SIG-M5 treated with dmso at 0.1 percent for 504 hours (cell line): ENCODE results near the gene PLCD3.

ENCODE experiments used
- DNase-seq: peaks from one replicate; lab custom pipeline; 2025; ENCODE audit not compliant: unreplicated experiment; lab: John Stamatoyannopoulos, UW

Gene PLCD3, protein sequence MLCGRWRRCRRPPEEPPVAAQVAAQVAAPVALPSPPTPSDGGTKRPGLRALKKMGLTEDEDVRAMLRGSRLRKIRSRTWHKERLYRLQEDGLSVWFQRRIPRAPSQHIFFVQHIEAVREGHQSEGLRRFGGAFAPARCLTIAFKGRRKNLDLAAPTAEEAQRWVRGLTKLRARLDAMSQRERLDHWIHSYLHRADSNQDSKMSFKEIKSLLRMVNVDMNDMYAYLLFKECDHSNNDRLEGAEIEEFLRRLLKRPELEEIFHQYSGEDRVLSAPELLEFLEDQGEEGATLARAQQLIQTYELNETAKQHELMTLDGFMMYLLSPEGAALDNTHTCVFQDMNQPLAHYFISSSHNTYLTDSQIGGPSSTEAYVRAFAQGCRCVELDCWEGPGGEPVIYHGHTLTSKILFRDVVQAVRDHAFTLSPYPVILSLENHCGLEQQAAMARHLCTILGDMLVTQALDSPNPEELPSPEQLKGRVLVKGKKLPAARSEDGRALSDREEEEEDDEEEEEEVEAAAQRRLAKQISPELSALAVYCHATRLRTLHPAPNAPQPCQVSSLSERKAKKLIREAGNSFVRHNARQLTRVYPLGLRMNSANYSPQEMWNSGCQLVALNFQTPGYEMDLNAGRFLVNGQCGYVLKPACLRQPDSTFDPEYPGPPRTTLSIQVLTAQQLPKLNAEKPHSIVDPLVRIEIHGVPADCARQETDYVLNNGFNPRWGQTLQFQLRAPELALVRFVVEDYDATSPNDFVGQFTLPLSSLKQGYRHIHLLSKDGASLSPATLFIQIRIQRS

DNA sequence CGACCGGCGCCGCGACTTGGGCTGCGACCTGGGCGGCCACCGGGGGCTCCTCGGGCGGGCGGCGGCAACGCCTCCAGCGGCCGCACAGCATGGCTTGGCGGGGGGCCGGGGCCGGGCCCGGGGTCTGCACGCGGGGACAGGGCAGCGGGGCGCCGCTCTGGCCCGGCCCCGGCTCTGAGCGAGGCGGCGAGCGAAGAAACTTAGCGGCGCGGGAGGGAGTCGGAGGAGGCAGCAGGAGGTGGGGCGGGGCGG is at the start of gene PLCD3:
PLCD3 (minus strand) TSS at position 196 of the 252 bp plus-strand sequence; CDS start at position 91, 105 bp downstream.
- DNase-seq: no peak

DNA sequence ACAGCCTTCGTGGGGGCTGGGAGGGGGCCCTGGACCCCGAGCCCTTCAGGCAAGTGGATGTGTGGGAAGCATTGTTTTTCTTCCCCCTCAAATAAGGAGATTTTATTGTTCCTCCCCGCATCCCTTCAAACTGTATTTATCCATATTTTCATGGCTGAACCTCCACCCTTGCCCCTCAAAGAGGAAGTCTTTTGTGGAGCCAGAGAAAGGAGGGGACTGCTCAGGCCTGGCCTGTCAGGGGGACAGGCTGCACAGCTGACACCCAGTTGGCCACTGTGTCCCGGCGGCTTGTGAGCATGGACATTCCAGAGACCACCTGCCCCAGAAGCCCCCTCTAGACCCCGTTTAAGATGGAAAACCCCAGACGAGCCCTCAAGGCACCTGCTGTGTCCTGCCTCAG is 45.2 kb upstream of the PLCD3 start:
- DNase-seq: no peak

DNA sequence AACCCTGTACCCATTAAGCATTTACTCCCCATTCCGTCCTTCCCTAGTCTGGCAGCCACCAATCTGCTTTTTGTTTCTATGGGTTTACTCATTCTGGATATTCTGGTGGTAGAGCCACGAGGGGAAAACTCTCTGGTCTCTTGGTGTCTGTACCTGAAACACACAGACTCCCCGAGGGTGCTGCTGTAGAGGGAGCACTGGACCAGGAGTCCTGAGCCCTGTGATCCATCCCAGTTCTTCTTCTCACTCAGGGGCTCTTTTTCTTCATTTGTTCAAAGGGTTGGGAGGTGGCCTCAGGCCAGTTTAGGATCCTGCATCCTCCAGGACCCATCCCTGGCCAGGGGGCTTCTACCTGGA is 43.4 kb upstream of the PLCD3 start:
- no peak for DNase-seq

DNA sequence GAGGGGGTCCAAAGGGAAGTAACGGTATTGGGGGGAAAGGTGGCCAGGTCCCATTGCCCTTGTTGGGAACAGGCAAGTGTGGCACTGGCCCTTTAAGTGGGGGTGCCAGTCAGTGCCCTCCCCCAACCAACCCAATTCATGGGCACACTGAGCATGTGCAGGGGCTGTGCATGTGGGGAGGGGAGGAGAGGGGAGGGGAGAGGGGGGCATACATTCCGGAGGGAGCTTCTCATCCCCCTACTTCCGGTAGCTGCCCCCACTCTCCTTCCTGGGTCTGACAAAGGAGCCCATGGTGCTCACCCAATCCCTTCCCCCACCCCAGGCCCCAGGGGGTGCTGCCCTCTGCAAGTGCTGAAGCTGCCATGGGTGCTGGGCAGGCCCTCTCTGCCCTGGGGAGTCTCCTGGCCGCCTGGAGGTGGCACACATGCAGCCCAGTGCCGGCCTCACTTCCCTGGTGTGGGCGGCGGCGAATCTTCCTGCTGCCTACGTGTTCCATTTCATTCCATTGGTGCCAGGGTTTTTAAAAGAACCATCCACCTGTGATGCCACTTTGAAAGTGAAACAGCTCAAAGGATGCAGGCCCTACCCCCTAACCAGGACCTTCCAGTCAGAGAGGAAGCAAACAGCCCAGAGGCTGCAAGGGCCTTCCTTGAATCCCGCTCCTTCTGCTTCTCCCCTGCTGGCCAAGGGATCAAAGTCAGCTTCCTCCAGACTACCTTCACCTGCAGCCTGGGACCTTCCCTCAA is 40.4 kb upstream of the PLCD3 start:
- no peak for DNase-seq

DNA sequence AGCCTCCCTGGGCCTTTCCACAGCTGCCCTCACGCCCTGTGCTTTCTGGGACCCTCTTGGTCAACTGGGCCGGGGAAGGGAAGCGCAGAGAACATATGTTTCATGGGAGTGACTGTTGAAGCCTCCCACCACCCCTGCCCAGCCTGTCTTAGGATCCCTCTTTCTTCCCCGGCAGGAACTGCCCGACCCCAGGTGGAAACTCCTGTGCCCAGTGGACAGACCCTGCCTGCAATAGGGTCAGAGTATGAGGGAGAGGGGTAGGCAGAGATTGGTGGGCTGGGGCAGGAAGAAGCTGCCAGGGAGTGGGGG is 39.9 kb upstream of the PLCD3 start:
- DNase-seq: no peak

DNA sequence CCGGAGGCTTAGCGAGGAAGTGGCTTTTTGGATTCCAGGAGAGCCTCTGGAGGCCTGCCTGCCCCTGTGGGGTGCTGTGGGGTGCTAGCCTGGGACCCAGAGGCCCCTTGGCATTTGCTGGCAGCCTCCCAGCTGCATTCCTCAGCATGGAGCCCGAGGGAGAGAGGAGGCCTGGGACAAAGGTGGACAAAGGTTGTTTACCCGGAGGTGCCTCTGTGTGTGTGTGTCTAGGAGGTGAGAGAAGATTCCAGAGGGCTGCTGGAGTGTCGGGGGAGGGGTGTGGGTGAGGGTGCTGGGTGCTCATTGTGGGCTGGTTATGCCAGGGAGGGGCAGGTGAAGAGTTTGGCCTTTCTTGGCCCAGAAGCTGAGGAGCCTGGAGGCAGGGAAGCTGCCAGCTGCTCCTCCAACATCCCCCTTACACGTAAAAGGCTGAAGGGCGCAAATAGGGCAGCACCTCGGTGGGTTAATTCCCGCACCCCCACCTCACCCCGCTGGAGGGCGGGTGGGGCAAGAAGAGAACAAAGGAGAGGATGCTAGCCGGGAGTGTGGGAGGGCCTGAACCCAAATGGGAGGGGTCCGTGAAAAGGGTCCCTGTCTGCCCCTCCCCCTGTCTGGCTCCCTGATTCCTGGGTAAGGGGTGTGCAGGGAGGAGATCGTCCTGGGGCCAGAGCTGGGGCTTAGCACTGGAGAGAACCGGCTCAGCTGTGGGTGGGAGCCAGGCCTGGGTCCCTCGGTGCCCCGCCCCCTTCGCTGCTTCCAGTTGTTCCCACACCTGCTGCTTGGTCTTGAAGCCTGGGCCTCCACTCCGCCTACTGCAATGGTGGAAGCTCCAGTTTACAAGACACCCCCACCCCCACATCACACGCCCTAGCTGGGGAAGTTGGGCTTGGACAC is 39.3 kb upstream of the PLCD3 start:
- peak; percentile 37 for DNase-seq

DNA sequence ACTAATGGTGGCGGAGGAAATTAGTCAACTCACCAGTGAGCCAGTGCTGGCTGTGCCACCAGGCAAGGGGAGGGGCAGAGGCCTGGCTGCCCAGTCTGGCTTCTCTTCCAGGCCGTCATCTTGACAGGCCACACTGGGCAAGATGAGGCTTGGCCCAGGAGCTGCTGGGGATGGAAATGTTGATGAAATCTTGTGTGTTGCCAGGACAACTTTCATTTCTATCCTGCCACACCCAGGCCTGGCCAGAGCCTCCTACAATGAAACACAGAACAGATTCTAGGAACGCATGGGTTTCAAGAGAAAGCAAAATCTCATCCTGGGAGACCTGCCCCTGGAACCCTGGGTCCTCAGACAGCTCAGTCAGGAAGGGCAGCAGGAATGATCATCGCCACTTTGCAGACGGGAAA is 38.6 kb upstream of the PLCD3 start:
- DNase-seq: peak; percentile 62

DNA sequence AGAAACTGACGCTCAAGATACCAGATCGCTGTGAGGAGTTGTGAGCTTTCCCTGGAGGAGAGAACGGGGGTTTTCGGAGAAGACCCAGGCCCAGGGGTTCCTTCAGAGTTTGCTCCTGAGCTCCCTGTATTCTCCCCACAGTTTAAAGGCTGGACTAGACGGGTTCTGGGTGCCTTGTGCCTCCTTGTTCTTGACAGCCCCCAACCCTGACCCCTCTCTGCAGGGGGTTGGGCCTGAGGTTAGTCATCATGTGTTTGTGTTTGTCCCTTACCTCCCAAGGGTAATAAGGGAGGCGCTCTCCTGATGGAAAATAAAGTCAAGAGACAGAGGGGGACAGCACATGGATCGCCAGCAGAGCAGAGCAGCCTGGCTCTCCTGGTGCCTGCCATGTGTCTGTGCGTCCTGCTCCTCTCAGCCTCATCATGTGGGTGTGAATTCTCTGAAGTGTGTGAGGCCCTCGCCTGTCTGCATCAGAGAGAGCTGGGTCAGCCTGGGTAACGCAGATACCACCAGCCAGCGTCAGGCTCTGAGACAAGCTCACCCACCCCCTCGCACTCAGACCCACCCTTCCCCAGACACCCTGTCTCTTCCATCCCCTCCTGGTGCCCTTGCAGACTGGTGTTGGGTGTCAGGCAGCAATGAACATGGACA is 38.1 kb upstream of the PLCD3 start:
- no peak for DNase-seq

DNA sequence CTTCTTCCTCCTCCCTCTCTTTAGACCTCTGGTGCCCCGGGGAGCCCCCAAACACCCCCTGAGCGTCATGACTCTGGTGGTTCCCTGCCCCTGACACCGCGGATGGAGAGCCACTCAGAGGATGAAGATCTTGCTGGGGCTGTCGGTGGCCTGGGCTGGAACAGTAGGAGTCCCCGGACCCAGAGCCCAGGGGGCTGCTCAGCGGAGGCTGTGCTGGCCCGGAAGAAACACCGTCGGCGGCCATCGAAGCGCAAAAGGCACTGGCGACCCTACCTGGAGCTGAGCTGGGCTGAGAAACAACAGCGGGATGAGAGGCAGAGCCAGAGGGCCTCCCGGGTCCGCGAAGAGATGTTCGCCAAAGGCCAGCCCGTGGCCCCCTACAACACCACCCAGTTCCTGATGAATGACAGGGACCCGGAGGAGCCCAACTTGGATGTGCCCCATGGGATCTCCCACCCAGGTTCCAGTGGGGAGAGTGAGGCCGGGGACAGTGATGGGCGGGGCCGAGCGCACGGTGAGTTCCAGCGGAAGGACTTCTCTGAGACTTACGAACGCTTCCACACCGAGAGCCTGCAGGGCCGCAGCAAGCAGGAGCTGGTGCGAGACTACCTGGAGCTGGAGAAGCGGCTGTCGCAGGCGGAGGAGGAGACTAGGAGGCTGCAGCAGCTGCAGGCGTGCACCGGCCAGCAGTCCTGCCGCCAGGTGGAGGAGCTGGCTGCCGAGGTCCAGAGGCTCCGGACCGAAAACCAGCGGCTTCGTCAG is 36.9 kb upstream of the PLCD3 start:
- no peak for DNase-seq

DNA sequence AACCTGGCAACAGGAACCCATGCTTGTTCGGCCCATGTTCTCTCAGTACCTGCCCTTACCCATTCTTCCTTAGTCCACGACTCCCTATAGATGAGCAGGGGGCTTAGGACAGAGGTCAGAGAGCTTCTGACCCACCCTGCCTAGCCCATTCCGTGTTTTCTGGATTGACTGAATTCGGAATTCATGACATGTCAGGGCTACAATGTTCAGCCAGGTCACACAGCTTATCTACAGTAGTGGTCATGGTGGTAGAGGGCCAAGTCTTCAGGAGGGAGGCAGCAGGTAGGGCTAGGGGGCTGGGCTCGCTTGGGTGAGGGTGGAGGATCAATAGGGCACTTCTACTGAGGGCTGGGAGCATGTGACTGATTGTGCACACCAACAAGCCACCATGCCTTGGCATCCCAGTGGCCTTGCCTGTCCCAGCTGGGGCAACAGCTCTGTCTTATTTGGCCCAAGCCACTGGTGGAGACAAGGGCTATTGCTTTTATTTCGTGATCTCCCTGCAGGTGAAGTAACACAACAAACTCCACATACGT is 32.5 kb upstream of the PLCD3 start:
- no peak for DNase-seq

DNA sequence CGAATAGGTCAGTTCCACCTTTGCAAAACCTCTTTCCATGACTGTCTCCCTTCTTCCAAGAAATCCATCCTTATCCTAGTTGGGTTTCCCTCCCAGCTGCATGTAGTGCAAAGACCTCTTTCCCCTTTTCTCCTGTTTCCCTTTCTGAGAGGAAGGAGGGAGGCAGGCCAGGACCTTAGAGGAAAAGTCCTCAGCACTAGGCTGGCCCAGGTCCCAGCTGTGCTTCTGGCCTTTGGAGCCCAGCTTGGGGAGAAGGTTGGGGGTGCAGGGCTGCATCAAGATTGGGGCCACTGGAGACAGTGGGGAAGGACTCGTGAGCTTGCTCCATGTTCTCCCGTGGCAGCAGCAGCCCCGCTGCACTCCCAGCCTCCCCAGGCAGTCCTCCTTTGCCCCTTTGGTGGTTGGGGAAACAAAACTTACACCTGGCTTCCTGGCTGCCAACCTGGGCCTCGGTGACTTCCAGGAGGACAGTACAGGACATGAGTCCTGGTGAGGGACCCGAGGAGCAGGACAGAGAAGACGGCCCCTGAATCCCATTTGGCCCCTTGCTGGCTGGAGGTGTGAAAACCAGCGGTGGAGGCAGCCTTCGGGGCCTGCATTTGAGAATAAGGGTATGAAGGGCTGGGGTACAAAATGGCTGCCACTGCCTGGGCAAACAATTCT is 29.8 kb upstream of the PLCD3 start:
- no peak for DNase-seq

DNA sequence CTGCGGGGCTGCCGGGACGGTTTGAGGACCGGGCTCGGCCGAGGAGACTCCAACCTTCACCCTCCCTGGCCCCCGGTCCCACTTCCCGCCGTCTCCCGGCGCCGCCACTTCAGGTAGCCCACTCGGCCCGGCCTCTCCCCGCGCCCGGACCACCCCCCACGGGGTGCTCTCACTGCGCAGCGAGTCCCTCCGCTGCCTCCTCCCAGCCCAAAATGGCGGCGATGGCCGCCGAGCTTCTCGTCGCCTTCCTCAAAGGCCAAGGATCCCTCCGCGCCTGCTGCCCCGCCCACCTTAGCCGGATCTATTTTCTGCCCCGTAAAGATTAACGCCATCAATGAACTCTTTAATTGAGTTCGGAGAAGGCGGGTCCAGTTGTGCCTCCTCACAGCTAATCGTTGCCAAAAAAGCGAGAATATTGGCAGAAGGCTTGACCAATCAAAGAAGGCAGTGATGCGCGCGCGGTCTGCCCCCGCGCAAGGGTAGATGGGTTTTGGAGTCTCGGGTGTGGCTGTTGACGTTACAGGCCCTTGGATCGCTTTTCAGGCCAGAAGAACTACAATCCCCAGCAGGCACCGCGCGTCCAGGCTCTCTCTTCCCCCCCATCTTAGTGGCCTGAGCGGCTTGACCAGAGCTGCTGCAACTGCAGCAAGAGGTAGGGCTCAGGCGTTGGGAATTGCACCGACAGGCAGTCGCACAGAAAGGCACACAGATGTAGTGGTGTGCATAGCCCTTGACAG is 29.1 kb upstream of the PLCD3 start, which contains the start of gene HEXIM2:
HEXIM2 (plus strand) TSS at position 588 of the 737 bp plus-strand sequence. CDS start 919 bp downstream, outside the sequence.
- peak; percentile 99 for DNase-seq

DNA sequence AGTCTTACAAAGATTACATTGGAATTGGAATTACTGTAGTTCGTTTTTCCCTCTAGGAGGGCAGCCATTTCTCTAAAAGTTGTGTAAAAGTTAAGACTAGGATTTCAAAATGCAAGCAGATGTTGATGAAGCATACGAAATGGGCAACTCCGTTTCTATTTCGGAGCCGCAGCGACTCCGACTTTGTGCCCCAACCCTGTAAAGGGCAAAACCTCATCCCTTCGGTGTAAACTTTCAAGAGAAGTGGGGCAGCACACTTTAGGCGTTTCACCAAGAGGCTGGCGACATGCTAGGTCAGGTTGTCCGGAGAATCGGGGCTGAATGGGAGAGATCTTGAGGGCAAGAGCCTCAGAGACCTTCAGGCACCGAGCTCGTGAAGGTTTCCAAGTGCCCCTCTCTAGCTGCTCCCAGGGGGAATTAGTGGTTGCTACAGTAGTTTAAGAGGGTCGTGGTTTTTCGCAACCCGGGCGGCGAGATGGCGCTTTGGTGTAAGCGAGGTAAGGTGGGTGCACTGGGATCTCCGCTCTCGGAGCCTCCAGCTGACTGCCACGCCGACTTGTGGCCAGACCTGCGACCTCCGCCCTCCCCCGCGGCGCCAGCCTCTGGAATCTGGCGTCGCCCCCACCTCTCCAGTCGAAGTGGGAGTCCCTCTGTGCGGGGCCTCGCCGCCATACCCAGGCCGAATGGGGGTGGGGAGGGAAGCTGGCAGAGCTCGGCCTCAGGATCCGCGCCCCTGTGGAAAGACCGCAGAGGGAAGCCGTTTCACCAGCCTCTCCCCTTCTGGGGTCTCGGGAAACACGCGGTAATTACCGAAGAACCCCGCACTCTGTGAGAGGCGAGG is 28.4 kb upstream of the PLCD3 start:
- DNase-seq: peak; percentile 59

DNA sequence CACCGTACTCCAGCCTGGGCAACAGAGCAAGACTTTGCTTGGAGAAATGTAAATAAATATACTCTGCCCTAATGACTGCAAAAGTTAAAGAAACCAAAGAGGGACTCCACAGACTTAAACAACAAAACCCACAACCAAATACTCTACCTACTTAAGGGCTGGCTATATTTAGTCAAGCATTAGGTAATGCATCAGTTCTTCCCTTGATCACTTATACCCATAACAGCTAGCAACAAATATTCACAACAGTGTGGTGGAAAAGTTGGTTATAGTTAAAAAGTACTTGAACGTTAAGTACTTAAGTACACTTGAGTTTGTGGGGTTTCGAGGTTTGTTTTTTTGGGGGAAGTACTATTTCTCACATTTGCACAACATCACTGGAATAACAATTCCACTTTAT is 23.9 kb upstream of the PLCD3 start:
- DNase-seq: no peak

DNA sequence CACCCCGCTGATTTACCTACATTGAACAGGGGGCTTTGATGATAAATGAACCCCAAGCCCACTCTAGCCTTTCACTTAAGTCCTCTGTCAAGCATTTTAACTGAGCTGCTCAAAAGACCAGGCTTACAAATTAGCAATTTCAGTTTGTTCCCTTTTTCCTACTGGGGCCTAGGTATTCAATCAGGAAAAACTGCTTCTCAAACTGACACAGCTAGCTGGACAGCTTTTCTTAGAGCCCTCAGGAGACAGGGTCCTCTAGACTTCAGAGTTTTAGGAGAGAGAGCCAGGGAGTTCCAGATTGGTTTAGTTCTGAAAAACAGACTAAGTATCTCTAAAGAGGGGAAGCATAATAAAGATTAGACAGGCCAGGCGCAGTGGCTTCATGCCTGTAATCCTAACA is 23.2 kb upstream of the PLCD3 start:
- DNase-seq: no peak

DNA sequence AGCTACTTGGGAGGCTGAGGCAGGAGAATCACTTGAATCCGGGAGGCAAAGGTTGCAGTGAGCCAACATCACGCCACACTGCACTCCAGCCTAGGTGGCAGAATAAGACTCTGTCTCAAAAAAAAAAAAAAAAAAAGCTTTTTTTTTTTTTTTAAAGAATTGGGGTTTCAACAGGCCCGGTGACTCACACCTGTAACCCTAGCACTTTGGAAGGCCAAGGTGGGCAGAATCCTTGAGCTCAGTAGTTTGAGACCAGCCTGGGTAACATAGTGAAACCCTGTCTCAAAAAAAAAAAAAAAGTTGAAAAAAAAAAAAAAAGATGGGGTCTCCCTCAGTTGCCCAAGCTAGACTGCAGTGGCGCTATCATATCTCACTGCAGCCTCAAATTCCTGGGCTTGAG is 22.7 kb upstream of the PLCD3 start:
- DNase-seq: no peak
